HG03575 (cell line): ENCODE measurements around the gene RPL36A.

Experiments used
- ATAC-seq: cut with Tn5 transposase; IDR thresholded peaks from one replicate; pipeline ENCODE4 v1.9.1; 2021; ENCODE audit not compliant: unreplicated experiment, insufficient number of reproducible peaks, low FRiP score; ENCODE audit errors: extremely low read depth

RPL36A gene

GRCh38 chrX:101386542-101386885, 4.3 kb upstream of the RPL36A start:
- ATAC-seq: no peak

- ATAC-seq: no peak
Observed at GRCh38 chrX:101388604-101389003, 2.2 kb upstream of the RPL36A start.

DNA sequence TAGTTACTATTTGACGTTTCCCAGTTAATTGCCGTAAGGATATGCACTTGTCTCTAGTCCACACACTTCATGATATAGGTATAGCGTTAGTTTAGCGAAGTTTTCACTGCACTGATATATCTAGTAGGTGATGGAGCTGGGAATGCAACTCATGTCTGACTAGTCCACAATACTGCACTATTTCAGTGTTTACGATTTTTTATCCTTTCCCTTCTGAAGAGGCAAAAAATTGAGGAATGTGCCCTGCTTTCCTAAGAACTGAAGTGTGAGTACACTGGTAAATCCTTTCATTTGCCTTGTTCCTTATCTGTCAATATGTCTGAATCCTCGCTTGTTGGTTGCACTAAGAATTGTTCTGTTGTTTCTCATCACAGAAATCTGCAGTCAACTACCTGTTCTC, 1.0 kb downstream of the RPL36A start:
- ATAC-seq: no peak

DNA sequence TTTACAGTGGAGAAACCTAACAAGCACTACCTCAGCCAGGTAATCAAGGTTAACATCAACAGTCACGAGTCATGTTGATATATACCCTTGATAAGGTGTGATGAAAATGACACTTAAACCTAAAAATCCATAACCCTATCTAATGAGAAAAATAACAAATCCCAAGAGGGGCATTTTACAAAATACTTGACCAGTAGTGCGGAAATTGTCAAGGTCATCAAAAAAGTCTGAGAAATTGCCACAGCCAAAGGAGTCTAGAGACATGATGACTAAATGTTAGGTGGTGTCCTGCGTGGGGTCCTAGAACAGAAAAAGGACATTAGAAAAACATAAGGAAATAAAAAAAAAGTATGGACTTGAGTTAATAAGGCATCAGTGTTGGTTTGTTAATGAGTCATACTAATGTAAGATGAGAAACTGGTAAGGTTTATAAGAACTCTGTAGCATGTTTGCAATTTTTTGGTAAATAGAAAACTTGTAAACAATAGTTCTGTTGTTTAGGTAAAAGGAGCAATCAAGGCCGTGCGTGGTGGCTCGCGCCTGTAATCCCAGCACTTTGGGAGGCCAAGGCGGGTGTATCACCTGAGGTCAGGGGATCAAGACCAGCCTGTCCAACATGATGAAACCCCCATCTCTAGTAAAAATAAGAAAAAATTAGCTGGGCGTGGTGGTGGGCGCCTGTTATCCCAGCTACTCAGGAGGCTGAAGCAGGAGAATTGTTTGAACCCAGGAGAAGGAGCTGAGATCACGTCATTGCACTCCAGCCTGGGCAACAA, 2.9 kb downstream of the RPL36A start:
- no peak for ATAC-seq

- no peak for ATAC-seq
Observed at GRCh38 chrX:101394372-101394771, 3.6 kb downstream of the RPL36A start.

DNA sequence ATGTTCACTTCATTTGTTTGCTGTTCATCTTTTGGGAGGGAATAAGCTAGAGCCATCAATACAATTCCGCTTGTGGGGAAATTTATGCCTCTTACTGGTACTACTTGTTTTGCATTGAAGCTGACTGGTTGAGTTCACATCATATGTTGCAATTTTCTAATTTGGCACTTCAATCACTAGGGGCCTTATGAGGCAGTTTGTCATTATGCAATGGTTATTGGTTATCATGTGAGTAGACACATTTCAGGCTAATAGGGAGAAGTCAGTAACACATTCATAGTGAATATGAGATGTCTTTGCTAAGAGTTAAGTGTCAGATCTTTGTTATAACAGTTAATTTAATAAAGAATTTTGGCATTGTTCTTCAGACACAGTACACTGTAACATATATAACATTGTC, 5.0 kb downstream of the RPL36A start:
- no peak for ATAC-seq

DNA sequence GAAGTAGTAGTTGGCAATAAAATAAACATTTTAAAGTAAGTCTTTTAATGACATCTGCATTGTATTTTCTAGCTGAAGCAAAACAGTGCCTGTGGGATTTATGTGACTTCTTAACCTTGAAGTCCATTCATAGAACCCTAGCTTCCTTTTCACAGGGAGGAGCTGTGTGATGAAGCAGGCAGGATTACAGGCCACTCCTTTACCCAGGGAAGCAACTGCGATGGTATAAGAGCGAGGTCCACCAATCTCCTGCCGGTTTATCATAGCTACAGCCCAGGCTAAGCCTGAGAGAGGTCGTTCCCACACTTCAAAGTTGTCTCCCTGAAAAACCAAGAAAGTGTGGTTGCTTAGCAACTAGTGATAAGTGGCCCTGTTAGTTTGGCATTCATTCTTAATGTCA, 7.0 kb downstream of the RPL36A start:
- ATAC-seq: no peak

DNA sequence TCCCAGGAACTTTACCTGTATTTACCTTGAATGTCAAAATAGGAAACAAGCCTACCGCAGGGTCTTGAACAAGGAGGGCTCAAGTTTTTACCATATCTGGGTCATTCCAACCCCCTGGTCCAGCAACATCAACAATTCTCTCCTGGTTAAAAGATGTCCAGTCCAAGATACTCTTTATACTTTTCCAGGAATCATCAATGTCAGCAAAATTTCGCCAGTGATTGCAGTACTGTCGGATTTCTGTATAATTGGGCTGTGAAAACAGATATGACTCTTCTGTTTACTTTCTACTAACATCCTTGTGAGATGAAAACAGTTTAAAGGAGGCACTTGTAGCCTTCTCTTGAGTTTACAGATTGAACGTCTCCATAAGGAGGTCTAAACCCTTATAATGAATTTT, 7.9 kb downstream of the RPL36A start:
- no peak for ATAC-seq

DNA sequence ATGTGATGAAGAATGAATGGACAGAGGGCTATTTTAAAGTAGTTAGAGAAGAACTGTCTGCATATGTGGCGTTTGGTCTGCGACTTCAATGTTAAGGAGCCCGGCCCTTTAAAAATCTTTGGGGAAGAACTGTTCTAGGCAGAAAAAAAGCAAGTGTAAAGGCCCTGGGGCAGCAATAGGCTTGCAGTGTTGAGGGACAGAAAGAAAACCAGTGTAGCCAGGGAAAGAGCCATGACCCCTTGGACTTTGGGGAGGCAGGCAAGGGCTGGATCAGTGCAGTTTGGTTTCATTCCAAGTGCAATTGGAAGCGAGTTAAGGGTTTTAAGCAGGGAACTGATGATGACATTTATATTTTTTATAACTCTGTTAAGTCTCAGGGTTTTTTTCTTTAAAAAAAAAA, 9.0 kb downstream of the RPL36A start:
- ATAC-seq: no peak

- ATAC-seq: no peak
Observed at GRCh38 chrX:101407167-101407747, 16.4 kb downstream of the RPL36A start.

GRCh38 chrX:101407748-101408531, 17.1 kb downstream of the RPL36A start, which contains the start of the genes GLA and HNRNPH2:
TSS of gene GLA (minus strand) at chrX:101407925. CDS start at chrX:101407903, 22 bp downstream.
TSS of gene HNRNPH2 (plus strand) at chrX:101408222. CDS start at chrX:101411989, 3,767 bp downstream.
- peak; percentile 94 for ATAC-seq

GRCh38 chrX:101408532-101408841, 17.7 kb downstream of the RPL36A start:
- peak; percentile 7 for ATAC-seq

- no peak for ATAC-seq
Observed at GRCh38 chrX:101409043-101409442, 18.2 kb downstream of the RPL36A start.

DNA sequence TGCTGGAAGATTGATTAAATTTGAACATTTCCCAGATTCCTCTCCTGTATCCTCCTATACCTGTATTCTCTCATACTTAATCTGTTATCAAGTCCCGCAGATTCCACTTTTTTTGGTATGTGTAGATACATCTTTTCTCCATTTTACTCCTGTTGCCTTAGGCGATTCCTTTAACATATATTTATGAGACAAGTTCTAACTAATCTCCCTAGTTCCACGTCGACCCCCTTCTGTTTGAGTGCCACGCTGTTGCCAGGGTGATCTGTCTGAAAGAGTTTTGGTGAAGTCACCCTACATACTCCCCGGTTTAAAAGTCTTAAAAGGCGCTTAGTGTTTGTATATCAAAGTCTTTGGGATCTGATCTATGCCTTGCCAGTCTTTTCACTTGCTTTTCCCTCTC, 19.6 kb downstream of the RPL36A start:
- ATAC-seq: no peak

- no peak for ATAC-seq
Observed at GRCh38 chrX:101411984-101412383, 21.2 kb downstream of the RPL36A start.

DNA sequence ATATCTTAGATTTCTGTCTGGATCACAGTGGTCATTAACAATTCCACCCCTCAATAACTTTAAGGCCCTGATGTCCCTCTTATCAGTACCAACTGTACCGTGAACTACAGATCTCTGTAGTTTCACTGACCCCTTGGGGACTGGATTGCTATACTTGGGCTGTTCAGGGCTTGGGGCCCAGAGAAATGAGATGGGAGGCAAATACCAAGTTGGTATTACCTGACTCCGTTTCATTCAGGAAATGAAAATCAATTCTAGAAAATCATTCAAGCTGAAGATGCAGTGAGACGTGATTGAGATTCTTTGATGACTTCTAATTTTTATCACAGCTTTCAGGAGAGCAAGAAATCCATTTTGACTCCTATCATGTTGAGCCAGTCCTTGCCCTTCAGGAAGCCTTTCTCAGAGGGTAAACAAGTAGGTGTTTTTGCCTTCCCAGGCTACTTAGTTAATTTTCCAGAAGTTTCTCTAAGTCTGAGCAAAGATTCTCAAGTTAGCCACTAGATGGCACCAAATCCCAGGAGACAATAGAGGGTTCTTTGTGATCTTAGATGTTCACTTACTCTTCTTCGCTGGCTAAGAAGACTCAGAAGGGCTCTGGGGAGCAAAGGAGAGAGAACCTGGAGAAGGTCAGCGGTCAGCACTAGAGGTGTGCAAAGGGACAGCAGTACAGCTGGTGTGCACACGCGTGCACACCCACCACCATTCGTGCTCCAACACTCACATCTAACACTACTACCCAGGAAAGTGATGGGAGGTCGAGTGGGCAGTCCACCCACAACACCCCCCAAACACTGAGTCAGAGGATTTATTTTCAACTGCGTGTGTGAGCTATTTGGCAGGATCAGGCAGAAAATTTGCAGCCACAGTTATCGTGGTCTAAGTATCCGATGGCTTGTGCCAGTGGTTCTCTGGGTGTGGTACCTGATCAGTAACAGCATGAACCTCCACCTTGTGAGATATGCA, 24.7 kb downstream of the RPL36A start:
- ATAC-seq: peak; percentile 49

DNA sequence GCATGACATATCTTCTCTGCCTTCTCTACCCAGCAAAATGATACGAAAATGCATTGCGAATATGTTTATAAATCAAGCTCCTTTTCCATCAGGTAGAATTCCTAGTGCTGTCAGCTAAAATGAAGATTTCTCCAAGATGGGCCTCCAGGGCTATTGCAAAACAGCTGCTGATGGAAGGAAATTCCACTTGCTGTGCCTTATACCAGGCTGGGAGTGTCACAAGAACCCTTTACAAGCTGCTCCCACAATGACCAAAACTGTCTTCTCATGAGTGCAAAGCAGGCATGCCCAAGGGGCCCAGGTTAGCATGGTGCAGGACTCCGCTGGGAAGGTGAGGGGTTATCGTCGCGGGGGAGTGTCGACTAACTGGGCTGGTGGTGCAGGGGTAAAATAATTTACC, 25.9 kb downstream of the RPL36A start:
- ATAC-seq: no peak

DNA sequence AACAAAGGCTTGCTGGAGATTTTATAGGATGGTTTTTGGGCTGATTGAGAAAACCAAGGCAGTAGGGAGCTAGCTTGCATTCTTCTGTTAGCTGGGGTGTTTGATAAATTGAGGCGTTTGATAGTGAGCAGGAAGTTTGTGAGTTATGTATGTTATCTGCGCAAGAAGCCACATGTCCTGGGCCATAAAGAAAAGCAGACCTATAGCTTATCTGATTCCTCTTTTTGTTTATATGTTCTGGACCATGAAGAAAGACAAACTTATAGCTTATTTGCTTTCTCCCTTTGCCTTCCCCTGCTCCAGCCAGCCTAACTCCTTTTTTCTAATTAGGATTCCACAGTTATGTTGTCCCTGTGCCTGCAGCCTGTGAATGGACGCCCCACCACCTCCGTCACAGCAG, 26.4 kb downstream of the RPL36A start:
- ATAC-seq: no peak
